Esophagus squamous epithelium (tissue), 4 donors: ENCODE measurements around the gene ABCG2.

ENCODE experiments used
- POLR2A ChIP-seq, 4 donors: fragments of 450-650 bp; IDR thresholded peaks; one replicate each; pipeline ENCODE4 v1.6.1; 2017; ENCODE audit warnings: antibody characterized with exemption in 4 of 4, mild to moderate bottlenecking in 4 of 4, moderate library complexity in 3 of 4
- TF ChIP-seq, protein P1 (sequence below), 6 experiments: fragments of 450-650 bp in 4 of 6; fragments of 200-600 bp in 2 of 6; sonication (generic) in 2 of 6; IDR thresholded peaks; one replicate each; pipeline ENCODE4 v1.5.1; 2016 to 2019; ENCODE audit warnings: antibody characterized with exemption in 6 of 6, mild to moderate bottlenecking in 4 of 6, moderate library complexity in 4 of 6

- TF ChIP-seq, protein P1, sequence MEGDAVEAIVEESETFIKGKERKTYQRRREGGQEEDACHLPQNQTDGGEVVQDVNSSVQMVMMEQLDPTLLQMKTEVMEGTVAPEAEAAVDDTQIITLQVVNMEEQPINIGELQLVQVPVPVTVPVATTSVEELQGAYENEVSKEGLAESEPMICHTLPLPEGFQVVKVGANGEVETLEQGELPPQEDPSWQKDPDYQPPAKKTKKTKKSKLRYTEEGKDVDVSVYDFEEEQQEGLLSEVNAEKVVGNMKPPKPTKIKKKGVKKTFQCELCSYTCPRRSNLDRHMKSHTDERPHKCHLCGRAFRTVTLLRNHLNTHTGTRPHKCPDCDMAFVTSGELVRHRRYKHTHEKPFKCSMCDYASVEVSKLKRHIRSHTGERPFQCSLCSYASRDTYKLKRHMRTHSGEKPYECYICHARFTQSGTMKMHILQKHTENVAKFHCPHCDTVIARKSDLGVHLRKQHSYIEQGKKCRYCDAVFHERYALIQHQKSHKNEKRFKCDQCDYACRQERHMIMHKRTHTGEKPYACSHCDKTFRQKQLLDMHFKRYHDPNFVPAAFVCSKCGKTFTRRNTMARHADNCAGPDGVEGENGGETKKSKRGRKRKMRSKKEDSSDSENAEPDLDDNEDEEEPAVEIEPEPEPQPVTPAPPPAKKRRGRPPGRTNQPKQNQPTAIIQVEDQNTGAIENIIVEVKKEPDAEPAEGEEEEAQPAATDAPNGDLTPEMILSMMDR (IDR thresholded peaks at IDR 0.05), result no peak
- no peak for TF ChIP-seq POLR2A (IDR thresholded peaks at IDR 0.05)
These were observed 98.7 kb downstream of the ABCG2 start for GRCh38 chr4:88059766-88060165.
